Measurements from ENCODE around the gene SORBS2.
A peak's percentile ranks its signal among the peaks of the same experiment; 100 is the strongest.

SORBS2 gene

GRCh38 chr4:185644408-185644807 is 167.6 kb downstream of the SORBS2 start:
- H3K9me3 ChIP-seq (ENCODE audit: control insufficient read depth in 1 of 2, low read length in 2 of 2), result no peaks in the 10 kb centered on the region
- no peak overlapping the region for H3K4me3 ChIP-seq (ENCODE audit: low read depth in 1 of 2, low read length in 2 of 2)
- H3K27me3 ChIP-seq (ENCODE audit: low read depth, low read length), result no peaks in the 10 kb centered on the region
- no peak overlapping the region for H3K27ac ChIP-seq (ENCODE audit: low read length)
- no peaks in the 10 kb centered on the region for H3K4me1 ChIP-seq (ENCODE audit: control insufficient read depth in 1 of 2, insufficient read depth in 2 of 2, low read length in 2 of 2)
- peaks cover 6 to 23% of the 10 kb centered on the region in 2 donors for H3K36me3 ChIP-seq (ENCODE audit: control insufficient read depth in 1 of 2, insufficient read depth in 2 of 2, low read length in 2 of 2)

GRCh38 chr4:185642907-185643306 is 169.1 kb downstream of the SORBS2 start:
- H3K9me3 ChIP-seq (ENCODE audit: control insufficient read depth in 1 of 2, low read length in 2 of 2), result no peaks in the 10 kb centered on the region
- no peak overlapping the region for H3K27ac ChIP-seq (ENCODE audit: low read length)
- no peak overlapping the region for H3K4me3 ChIP-seq (ENCODE audit: low read depth in 1 of 2, low read length in 2 of 2)
- peaks cover 0 to 5% of the 10 kb centered on the region in 2 donors for H3K4me1 ChIP-seq (ENCODE audit: control insufficient read depth in 1 of 2, insufficient read depth in 2 of 2, low read length in 2 of 2)
- H3K36me3 ChIP-seq (ENCODE audit: control insufficient read depth in 1 of 2, insufficient read depth in 2 of 2, low read length in 2 of 2), result peaks cover 6 to 18% of the 10 kb centered on the region in 2 donors
- H3K27me3 ChIP-seq (ENCODE audit: low read depth, low read length), result no peaks in the 10 kb centered on the region

GRCh38 chr4:185640811-185641675 is 171.0 kb downstream of the SORBS2 start:
- Histone ChIP-seq H3K36me3 (ENCODE audit: control insufficient read depth in 1 of 2, insufficient read depth in 2 of 2, low read length in 2 of 2) (peaks cover 5 to 13% of the 10 kb centered on the region in 2 donors), H3K9me3 (ENCODE audit: control insufficient read depth in 1 of 2, low read length in 2 of 2) (no peaks in the 10 kb centered on the region), H3K27ac (ENCODE audit: low read length) (no peak overlapping the region), H3K27me3 (ENCODE audit: low read depth, low read length) (no peaks in the 10 kb centered on the region), H3K4me1 (ENCODE audit: control insufficient read depth in 1 of 2, insufficient read depth in 2 of 2, low read length in 2 of 2) (peaks cover 0 to 5% of the 10 kb centered on the region in 2 donors), H3K4me3 (ENCODE audit: low read depth in 1 of 2, low read length in 2 of 2) (no peak overlapping the region)

GRCh38 chr4:185638548-185639301 is 173.3 kb downstream of the SORBS2 start:
- no peak overlapping the region for H3K27ac ChIP-seq (ENCODE audit: low read length)
- no peaks in the 10 kb centered on the region for H3K9me3 ChIP-seq (ENCODE audit: control insufficient read depth in 1 of 2, low read length in 2 of 2)
- no peaks in the 10 kb centered on the region for H3K27me3 ChIP-seq (ENCODE audit: low read depth, low read length)
- H3K36me3 ChIP-seq (ENCODE audit: control insufficient read depth in 1 of 2, insufficient read depth in 2 of 2, low read length in 2 of 2), result peaks cover 3 to 4% of the 10 kb centered on the region in 2 donors
- H3K4me3 ChIP-seq (ENCODE audit: low read depth in 1 of 2, low read length in 2 of 2), result peak overlapping the region in 1 of 2 donors; percentile 43
- peaks cover 0 to 5% of the 10 kb centered on the region in 2 donors for H3K4me1 ChIP-seq (ENCODE audit: control insufficient read depth in 1 of 2, insufficient read depth in 2 of 2, low read length in 2 of 2)

- Histone ChIP-seq H3K4me1 (ENCODE audit: control insufficient read depth in 1 of 2, insufficient read depth in 2 of 2, low read length in 2 of 2) (peaks cover 0 to 5% of the 10 kb centered on the region in 2 donors), H3K36me3 (ENCODE audit: control insufficient read depth in 1 of 2, insufficient read depth in 2 of 2, low read length in 2 of 2) (peaks cover 3% of the 10 kb centered on the region in 2 donors), H3K27me3 (ENCODE audit: low read depth, low read length) (no peaks in the 10 kb centered on the region), H3K27ac (ENCODE audit: low read length) (no peak overlapping the region), H3K4me3 (ENCODE audit: low read depth in 1 of 2, low read length in 2 of 2) (no peak overlapping the region), H3K9me3 (ENCODE audit: control insufficient read depth in 1 of 2, low read length in 2 of 2) (no peaks in the 10 kb centered on the region)
Measured at GRCh38 chr4:185638093-185638492, 173.9 kb downstream of the SORBS2 start.

GRCh38 chr4:185637163-185637875 is 174.7 kb downstream of the SORBS2 start:
- Histone ChIP-seq H3K27me3 (ENCODE audit: low read depth, low read length) (no peaks in the 10 kb centered on the region), H3K4me3 (ENCODE audit: low read depth in 1 of 2, low read length in 2 of 2) (no peak overlapping the region), H3K9me3 (ENCODE audit: control insufficient read depth in 1 of 2, low read length in 2 of 2) (no peaks in the 10 kb centered on the region), H3K4me1 (ENCODE audit: control insufficient read depth in 1 of 2, insufficient read depth in 2 of 2, low read length in 2 of 2) (peaks cover 0 to 5% of the 10 kb centered on the region in 2 donors), H3K27ac (ENCODE audit: low read length) (no peak overlapping the region), H3K36me3 (ENCODE audit: control insufficient read depth in 1 of 2, insufficient read depth in 2 of 2, low read length in 2 of 2) (peaks cover 0 to 3% of the 10 kb centered on the region in 2 donors)

- Histone ChIP-seq H3K4me1 (ENCODE audit: control insufficient read depth in 1 of 2, insufficient read depth in 2 of 2, low read length in 2 of 2) (peaks cover 0 to 5% of the 10 kb centered on the region in 2 donors), H3K27ac (ENCODE audit: low read length) (no peak overlapping the region), H3K4me3 (ENCODE audit: low read depth in 1 of 2, low read length in 2 of 2) (no peak overlapping the region), H3K27me3 (ENCODE audit: low read depth, low read length) (no peaks in the 10 kb centered on the region), H3K9me3 (ENCODE audit: control insufficient read depth in 1 of 2, low read length in 2 of 2) (no peaks in the 10 kb centered on the region), H3K36me3 (ENCODE audit: control insufficient read depth in 1 of 2, insufficient read depth in 2 of 2, low read length in 2 of 2) (peaks cover 0 to 3% of the 10 kb centered on the region in 2 donors)
Measured at GRCh38 chr4:185634066-185634652, 177.8 kb downstream of the SORBS2 start.

DNA sequence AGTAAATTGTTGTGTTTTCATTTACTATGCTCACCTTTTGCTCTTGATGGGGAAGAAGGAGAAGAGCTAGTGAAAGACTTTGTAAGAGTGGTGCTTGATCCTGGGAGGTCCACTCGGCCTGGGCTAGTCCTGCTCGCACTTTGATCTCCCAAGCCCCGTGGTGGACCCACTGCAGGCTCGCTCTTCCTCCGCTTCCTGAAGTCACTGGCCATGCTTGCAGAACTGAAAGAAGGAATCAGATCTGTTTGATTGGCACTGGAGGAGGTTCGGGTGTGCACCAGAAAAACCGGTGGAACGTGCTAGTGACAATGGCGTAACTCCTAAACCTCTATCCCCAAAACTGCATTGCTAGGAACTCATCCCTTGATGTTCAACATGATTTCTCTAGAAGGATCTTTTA is 185.2 kb downstream of the SORBS2 start:
- Histone ChIP-seq H3K36me3 (ENCODE audit: control insufficient read depth in 1 of 2, insufficient read depth in 2 of 2, low read length in 2 of 2) (peaks cover 0 to 20% of the 10 kb centered on the region in 2 donors), H3K4me1 (ENCODE audit: control insufficient read depth in 1 of 2, insufficient read depth in 2 of 2, low read length in 2 of 2) (no peaks in the 10 kb centered on the region), H3K4me3 (ENCODE audit: low read depth in 1 of 2, low read length in 2 of 2) (no peak overlapping the region), H3K27me3 (ENCODE audit: low read depth, low read length) (no peaks in the 10 kb centered on the region), H3K27ac (ENCODE audit: low read length) (no peak overlapping the region), H3K9me3 (ENCODE audit: control insufficient read depth in 1 of 2, low read length in 2 of 2) (no peaks in the 10 kb centered on the region)

GRCh38 chr4:185625503-185625902 is 186.5 kb downstream of the SORBS2 start:
- no peak overlapping the region for H3K4me3 ChIP-seq (ENCODE audit: low read depth in 1 of 2, low read length in 2 of 2)
- no peaks in the 10 kb centered on the region for H3K27me3 ChIP-seq (ENCODE audit: low read depth, low read length)
- no peaks in the 10 kb centered on the region for H3K9me3 ChIP-seq (ENCODE audit: control insufficient read depth in 1 of 2, low read length in 2 of 2)
- H3K36me3 ChIP-seq (ENCODE audit: control insufficient read depth in 1 of 2, insufficient read depth in 2 of 2, low read length in 2 of 2), result peaks cover 0 to 20% of the 10 kb centered on the region in 2 donors
- H3K4me1 ChIP-seq (ENCODE audit: control insufficient read depth in 1 of 2, insufficient read depth in 2 of 2, low read length in 2 of 2), result no peaks in the 10 kb centered on the region
- H3K27ac ChIP-seq (ENCODE audit: low read length), result no peak overlapping the region

DNA sequence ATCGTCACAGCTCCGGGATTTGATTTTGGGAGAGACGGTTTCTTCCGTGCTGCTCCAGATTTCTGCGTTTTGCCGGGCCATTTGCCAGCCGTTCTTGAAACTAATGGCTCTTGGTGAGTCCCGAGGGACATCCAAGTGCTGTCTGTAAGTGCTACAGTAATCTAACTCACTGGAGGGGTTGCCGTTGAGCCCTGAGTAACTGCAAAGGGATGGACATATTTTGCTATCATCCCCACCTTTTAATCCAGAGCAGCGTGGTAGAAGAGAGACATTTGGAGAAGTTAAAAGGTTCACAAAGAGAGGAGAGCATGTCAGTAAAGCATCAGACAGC is 187.8 kb downstream of the SORBS2 start:
- Histone ChIP-seq H3K36me3 (ENCODE audit: control insufficient read depth in 1 of 2, insufficient read depth in 2 of 2, low read length in 2 of 2) (peaks cover 0 to 27% of the 10 kb centered on the region in 2 donors), H3K4me1 (ENCODE audit: control insufficient read depth in 1 of 2, insufficient read depth in 2 of 2, low read length in 2 of 2) (no peaks in the 10 kb centered on the region), H3K9me3 (ENCODE audit: control insufficient read depth in 1 of 2, low read length in 2 of 2) (no peaks in the 10 kb centered on the region), H3K27me3 (ENCODE audit: low read depth, low read length) (no peaks in the 10 kb centered on the region), H3K27ac (ENCODE audit: low read length) (no peak overlapping the region), H3K4me3 (ENCODE audit: low read depth in 1 of 2, low read length in 2 of 2) (no peak overlapping the region)

All from muscle layer of duodenum (tissue), 2 donors.